ENCODE data around the gene ZDHHC6. TPM values are rescaled to one million over a fixed set of nuclear protein-coding genes. Genes with fewer than 3 reads are reported as not detected.
A peak's percentile ranks its signal among the peaks of the same experiment; 100 is the strongest.
"Not testable (repeated sequence)": the region's sequence is repeated elsewhere in the genome, so short reads cannot be mapped to it uniquely, and the experiment has no call there.

Gene ZDHHC6, protein sequence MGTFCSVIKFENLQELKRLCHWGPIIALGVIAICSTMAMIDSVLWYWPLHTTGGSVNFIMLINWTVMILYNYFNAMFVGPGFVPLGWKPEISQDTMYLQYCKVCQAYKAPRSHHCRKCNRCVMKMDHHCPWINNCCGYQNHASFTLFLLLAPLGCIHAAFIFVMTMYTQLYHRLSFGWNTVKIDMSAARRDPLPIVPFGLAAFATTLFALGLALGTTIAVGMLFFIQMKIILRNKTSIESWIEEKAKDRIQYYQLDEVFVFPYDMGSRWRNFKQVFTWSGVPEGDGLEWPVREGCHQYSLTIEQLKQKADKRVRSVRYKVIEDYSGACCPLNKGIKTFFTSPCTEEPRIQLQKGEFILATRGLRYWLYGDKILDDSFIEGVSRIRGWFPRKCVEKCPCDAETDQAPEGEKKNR
- 26.2 TPM for total RNA-seq
- long read RNA-seq, transcript ZDHHC6-202 (11 exons, 2,170 nt): major isoform, 41 of 74 reads
- long read RNA-seq, partial matches to known transcripts: 8 of 74 reads
- long read RNA-seq, other reads (novel, unspliced or antisense): 23 of 74 reads

DNA sequence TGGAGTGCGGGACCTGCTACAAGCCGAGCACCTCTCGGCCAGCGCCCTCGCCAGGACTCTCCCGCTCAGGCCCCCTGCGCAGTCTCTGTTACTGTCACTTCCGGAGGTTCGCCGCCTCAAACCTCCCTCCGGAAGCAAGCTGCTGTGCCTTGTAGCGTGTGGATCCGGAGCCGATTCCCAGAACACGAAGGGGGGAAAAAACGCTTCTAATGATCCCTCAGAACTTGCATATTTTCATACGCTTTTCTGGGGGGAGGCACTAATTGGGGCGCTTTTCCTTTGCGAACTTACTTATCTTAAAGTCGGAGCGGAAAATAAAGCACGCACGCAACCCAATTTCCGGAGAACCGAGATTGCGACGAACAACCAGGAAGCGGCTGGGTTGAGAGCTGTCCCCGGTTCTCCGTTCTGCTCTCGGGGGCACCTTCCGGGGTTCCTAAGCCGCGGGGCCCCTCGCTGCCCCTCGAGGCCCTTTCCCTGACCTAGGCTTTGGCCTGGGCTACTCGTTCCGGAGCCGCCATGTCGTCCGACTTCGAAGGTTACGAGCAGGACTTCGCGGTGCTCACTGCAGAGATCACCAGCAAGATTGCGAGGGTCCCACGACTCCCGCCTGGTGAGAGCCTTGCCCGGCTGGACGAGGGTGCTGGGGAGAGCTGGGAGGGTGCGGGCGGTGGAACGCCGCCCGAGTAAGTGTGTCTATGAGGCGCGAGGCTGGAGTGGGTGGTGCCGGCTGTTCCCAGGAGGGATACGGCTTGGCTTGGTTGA, at the start of gene ZDHHC6, which contains the start of gene VTI1A:
ZDHHC6 (minus strand) TSS at position 60 of the 765 bp plus-strand sequence. CDS start 1,478 bp downstream, outside the sequence.
VTI1A (plus strand) TSS at position 361 of the 765 bp plus-strand sequence; CDS start at position 520, 159 bp downstream.
- peak; percentile 93 for DNase-seq (ENCODE audit: low spot score)

DNA sequence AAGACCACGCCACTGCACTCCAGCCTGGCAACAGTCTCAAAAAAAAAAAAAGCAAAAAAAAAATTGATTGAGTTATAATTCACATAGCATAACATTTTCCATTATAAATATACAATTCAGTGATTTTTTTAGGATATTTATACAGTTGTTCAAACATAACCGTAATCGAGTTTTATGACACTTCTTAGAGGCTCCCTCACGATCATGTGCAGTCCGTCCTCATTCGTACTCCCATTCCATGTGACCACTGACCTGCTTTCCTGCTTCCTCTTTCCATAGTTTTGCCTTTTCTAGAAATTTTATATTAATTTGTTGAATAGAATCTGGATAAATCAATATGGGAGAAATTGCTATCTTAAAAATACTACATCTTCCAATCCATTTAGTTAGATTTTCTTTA, 46.0 kb upstream of the ZDHHC6 start:
- DNase-seq (ENCODE audit: low spot score): no peak

DNA sequence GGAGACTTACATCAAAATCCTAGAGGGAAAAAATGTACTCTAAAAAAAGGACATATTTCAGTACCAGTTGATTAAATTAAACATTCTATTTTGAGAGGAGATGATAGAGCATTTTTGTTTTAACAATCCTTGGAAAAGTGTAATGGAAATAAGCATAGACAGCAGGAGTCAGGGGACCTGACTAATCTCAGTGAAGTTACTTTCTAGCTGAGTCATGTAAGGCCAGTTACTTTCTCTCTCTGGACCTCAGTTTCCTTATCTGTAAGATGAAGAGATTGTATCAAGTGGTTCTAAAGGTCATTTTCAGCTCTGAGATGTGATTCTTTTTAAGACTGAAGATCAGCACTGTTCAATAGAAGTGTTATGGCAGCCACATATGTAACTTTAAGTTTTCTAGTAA, 44.4 kb upstream of the ZDHHC6 start:
- DNase-seq (ENCODE audit: low spot score): no peak

DNA sequence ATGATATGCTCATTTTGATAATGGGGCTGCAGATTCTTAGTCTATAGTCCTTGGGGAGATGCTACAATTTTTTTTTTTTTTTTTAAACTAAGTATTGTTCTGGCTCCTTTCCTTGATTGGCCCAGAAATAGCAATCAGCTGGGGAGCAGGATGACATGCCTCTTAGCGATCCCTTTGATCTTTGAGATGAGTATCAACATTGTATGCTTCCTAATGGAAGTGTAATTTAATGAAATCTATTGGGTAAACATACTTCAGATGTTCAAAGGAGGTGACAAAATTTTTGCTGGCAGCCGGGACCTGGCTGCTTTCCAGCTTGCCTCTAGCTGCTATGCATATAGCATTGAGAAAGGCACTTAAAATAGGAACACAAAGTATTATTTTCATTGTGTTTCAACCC, 43.8 kb upstream of the ZDHHC6 start:
- DNase-seq (ENCODE audit: low spot score): no peak

DNA sequence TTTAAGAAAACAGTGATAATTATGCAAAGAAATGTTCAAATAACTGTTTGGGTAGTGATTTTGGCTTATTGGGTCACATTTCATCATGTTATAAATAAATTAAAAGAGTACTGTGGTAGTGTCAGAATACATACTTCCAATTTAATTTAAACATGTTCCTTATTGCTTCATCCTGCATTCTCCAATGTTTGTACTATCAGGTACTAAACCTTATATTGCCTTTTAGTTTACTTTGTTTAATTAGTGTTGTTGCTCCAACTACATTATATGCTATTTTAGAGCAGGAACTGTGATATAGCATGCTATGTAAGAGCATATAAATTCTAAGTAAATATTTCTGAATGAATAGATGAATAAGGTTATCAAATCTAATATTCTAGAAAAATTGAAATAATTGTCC, 41.2 kb upstream of the ZDHHC6 start:
- DNase-seq (ENCODE audit: low spot score): no peak

DNA sequence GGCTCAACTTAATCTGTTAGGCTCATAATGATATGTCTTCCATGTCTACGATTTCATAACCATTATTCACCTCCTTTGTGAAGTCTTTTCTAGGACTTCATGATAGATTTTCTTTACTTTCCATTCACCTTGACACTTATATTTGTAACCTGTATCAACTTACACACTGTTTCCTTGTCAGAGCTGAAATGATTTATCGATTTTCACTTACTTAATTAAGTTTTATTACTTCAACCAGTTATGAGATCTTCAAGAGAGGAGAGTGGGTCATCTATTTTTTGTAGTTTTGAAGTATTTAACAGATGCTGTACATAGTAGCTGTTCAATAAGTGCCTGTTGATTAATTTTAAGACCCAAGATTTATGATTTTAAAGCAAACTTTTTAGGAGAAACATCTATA, 37.7 kb upstream of the ZDHHC6 start:
- no peak for DNase-seq (ENCODE audit: low spot score)

DNA sequence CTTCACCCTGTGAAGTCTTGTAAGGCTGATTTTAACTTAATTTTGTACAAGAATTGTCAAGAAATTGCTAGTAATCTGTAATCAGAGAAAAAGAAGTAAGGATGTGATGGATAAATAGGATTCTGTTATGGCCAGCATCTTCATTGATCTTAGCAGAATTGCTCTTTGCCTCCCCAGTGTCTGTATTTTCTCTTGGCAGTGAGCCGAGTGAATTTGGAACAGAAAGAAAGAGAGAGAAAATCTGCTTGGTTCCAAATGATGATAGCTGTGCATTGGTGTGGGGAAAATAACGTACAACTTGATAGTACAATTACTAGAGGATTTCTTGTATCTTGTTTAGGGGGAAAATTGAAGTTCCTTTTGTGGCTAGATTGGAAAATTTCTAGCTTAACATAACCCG, 34.9 kb upstream of the ZDHHC6 start:
- DNase-seq (ENCODE audit: low spot score): no peak

DNA sequence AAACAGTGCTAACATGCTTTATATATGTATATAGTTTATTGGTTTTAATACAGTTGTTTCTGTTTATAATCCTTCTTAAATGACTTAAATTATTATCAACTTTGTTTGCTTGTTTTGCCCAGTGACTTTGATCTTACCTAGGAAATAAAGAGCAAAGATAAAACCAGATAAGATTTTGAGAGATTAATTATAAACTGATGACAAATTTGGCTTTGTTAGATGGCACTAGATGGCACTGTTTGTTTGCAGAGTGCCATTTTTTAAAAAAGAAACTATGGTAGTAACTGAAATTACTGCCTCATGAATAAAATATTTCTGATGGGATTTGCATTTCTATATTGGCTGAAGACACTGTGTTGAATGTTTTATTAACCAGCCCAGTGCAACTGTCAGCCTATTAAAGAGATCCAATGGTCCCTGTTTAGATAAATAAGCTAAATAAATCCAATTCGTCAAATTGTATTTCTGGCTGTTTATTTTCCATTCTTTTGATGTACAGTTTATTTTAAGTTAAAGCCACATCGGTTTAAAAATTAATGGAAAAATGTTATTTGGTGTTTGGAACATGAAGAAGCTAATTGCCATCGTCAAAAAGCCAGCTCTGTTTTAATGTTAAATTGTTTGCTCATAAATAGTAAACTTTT, 29.0 kb upstream of the ZDHHC6 start:
- DNase-seq (ENCODE audit: low spot score): no peak

DNA sequence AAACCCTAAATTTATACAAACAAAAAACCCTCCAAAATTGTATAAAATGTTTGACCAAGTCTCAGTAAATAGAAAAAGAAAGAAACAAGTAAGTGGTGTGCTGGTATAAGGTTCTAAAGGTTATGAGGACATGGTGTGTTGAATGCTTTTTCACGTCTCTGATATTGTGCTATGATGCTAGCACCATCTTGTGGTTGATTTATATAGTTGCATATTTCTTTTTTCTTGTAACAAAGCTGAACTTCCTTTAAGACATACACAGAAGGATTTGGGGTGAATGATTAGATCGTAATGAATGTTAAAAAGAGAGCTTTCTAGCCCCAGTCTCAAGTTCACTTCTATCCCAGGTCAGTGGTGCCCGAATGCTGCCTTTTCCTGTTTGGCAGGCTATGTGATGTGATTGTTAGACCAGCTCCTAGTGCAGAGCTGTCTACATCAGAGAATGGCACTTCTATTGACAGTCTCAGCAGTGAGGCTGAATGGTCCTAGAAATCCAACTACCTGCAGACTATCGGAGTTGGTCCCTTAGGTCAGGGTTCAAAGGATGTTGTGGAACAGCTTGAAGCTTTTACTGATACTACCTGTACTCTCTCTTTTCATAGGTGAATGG, 25.3 kb upstream of the ZDHHC6 start:
- no peak for DNase-seq (ENCODE audit: low spot score)

DNA sequence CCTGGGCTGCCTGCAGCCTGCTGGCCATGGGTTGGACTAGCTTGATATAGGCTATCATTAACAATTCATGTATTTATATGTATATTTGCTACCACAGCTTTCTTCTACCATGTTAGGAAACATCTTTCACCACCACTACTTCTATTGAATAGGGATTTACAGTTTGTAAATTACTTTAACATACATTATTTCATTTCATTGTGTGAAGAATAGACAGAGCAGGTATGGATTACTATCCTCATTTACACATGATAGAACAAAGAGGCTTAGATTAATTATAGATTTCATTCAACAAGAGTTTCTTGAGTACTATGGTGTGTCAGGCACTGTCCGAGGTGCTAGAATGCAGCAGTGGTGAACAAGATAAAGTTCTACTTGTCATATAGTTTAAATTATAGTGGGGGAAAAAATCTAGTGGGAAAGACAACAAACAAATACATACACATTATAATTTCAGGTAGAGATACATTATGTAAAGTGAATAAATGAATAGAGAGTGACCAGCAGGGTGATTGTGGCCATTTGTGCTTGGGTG, 20.9 kb upstream of the ZDHHC6 start:
- no peak for DNase-seq (ENCODE audit: low spot score)

DNA sequence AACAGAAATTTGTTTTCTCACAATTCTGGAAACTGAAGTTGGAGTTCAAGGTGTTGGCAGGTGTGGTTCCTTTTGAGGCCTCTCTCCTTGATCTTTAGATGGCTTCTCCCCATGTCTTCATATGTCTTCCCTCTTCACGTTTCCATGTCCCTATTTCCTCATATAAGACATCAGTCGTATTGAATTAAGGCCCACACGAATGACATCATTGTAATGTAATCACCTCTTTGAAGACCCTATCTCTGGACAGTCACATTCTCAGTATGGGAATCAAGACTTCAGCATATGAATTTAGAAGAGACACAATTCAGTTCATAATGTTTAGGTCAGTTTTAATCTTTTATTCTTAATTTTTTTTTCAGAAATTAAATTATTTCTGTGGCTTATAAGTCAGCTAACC, 20.1 kb upstream of the ZDHHC6 start:
- DNase-seq (ENCODE audit: low spot score): no peak

DNA sequence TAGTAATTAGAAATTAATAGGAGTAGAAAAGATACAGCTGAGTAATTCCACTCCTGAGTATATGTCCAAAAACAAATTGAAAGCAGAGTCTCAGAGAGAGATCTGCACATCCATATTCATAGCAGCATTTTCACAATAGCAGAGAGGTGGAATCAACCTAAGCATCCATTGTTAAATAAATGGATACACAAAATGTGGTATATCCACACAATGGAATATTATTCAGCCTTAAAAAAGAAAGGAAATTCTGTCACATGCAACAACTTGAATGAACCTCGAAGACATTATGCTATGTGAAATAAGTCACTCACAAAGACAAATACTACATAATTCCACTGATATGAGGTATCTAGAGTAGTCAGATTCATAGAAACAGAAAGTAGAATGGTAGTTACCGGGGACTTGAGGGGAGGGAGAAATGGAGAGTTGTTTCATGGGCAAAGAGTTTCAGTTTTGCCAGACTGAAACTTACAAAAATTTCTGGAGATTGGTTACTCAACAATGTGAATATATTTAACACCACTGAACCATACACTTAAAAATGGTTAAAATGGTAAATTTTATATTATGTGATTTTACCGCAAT, 18.7 kb upstream of the ZDHHC6 start:
- DNase-seq (ENCODE audit: low spot score): no peak

DNA sequence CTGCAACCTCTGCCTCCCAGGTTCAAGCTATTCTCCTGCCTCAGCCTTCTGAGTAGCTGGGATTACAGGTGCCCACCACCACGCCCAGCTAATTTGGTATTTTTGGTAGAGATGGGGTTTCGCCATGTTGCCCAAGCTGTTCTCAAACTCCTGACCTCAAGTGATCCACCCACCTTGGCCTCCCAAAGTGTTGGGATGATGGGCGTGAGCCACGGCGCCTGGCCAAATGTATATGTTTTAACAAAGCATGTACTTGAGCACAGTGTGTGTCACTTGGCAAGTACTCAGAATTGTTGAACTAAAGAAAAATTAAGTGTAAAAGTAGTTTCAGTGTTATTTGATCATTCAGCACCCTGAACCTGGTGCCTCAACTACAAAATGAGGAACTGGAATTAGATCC, 17.4 kb upstream of the ZDHHC6 start:
- DNase-seq (ENCODE audit: low spot score): not testable (repeated sequence)

DNA sequence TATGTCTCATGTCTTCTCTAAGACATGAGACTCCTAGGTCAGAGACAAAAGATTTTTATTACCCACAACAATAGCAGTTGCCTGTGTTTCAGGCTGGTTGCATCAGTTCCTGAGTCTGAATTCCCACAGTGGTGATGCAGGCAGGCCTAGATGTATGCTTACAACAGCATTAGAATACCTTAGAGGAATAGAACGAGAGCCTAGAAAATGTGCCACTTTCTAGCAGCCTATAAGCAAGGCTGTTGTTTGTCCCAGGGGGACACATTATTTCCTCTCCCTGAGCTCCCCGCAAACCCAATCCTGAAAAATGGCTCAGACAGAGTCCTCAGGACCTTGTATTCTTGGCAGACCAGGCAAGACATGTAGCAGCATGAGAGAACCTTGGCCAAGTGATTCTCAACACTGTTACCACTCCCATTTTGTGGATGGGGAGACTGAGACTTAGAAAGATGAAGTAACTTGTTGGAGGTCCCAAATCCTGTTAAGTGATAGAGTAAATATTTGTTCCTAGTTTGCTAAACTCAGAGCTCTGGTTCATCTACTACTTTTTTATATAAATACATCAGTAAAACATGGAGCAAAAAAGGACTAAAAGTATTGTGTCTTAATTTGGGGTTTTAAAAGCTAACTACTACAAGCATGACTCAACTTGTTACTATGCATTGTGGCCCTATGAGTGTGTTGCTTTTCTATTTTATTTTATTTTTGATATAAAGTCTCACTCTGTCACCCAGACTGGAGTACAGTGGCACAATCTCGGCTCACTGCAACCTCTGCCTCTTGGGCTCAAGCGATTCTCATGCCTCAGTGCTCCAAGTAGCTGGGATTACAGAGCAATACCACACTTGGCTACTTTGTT, 14.5 kb upstream of the ZDHHC6 start:
- DNase-seq (ENCODE audit: low spot score): no peak

DNA sequence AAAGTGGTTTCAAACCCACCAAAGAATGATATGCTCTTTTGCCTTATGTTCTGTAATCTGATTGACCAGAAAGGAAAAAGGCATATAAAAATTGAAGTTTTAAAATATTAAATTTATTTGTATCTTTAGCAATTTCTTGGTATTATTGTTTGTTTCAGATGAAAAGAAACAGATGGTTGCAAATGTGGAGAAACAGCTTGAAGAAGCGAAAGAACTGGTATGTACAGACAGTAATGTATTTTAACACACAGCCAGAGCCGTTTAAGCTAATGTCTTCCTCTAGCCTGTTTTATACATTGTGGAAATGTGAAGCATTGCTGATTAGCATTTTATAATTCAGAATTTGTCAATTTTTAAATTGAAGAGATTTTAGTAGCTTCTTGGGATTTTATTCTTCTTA, 13.7 kb upstream of the ZDHHC6 start:
- no peak for DNase-seq (ENCODE audit: low spot score)

DNA sequence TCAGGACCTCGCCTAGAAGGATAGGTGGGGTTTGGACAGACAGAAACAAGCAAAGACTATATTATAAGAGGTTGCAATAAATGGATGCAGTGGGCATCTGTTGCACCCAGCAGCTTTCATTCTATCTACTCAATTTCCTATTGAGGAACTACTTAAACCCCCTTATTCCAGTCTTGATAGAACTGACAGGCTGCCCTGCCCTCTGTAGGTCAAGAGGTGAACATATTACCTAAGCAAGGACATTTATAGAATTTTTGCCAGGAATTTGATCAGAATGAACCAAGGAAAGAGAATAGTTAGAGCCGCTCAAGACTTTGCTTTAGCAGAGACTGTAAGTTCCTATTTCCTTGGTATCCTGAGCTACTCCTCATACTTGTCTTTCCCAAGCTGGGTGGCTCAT, 9.8 kb upstream of the ZDHHC6 start:
- no peak for DNase-seq (ENCODE audit: low spot score)

DNA sequence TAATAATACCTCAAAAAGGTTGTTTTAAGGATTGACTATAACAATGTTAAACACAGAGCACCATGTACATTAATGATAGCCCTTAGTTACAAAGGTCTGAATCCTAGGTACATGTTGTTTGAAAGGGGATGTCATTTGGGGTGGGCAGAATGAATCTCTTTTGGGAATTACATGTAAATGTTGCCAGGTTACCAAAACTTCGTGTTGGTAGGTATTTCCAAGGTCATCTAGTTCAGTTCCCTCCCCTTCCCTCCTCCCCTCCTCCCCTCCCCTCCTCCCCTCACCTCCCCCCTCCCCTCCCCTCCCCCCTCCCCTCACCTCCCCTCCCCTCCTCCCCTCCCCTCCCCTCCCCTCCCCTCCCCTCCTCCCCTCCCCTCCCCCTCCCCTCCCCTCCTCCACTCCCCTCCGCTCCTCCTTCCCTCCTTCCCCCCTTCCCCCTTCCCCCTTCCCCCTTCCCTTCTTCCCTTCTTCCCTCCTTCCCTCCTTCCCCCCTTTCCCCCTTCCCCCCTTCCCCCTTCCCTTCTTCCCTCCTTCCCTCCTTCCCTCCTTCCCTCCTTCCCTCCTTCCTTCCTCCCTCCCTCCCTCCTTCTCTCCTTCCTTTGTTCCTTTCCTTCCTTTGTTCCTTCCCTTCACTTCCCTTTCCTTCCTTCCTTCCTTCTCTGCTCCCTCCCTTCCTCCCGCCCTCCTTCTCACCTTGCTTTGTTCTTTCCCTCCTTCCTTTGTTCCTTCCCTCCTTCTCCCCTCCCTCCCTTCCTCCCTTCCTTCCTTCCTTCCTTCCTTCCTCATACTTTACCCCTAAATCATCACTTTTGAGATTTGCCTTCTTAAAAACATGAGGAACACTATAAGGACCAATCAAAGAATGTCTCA, 8.4 kb upstream of the ZDHHC6 start:
- no peak for DNase-seq (ENCODE audit: low spot score)

DNA sequence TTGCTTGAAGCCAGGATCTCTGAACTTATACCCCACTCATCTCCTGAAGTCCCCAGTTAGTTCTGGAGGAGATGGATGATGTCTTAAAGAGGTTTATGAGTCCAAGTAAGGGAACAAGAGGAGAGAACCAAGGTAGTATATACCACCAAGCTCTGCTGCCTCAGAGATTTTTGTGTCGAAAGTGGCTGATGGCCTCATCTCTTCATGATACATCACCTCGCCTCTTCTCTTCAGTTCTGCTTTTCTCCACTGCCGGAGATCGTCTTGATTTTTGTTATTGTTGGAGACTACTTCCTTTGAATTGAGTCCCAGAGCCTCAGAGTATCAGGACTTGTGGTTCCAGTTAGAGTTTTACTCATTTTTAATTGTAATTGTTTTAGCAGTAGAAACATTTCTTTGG, 2.2 kb upstream of the ZDHHC6 start:
- no peak for DNase-seq (ENCODE audit: low spot score)

DNA sequence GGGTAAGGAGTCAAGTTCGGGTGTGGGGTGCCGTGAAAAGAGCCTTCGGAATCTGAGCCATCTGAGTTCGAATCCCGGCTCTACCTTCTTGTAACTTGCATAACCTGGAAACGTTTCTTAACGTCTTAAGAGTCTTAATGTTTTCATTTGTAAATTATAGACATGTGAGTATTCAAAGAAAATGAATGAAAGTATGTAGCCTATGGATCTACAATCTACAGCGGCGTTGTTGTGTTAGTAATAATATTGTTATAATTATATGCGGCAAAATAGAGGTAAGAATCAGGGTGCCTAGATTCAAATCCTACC, 860 bp upstream of the ZDHHC6 start:
- DNase-seq (ENCODE audit: low spot score): no peak
